Measurements from ENCODE around the gene SNAPIN.

Gene SNAPIN

DNA sequence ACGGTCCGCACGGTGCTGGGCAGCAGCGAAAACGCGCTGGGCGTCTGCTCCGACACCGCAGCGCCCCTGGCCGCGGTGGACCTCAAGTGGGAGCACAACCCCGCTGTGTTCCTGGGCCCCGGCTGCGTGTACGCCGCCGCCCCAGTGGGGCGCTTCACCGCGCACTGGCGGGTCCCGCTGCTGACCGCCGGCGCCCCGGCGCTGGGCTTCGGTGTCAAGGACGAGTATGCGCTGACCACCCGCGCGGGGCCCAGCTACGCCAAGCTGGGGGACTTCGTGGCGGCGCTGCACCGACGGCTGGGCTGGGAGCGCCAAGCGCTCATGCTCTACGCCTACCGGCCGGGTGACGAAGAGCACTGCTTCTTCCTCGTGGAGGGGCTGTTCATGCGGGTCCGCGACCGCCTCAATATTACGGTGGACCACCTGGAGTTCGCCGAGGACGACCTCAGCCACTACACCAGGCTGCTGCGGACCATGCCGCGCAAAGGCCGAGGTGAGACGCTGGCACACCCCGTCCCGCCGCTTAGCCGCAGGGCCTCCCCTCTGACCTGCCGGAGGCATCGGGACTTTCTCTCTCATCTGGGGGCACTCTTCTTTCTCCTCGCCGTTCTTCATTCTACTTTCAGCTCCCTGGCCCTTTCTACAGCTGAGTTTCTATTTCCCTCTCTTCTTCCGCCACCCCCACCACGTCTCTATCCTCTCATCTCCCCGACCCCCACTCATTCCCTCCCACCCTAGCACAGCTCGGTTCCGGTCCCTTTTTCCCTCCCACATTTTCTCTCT lies 21.0 kb downstream of the SNAPIN start:
- peaks cover 62% of the 10 kb centered on the region for H3K27me3 ChIP-seq (ENCODE audit: insufficient read depth, low read length)
- peak overlapping the region; percentile 83 for H2AFZ ChIP-seq (ENCODE audit: low read depth, low read length)
- no peaks in the 10 kb centered on the region for H3K36me3 ChIP-seq (ENCODE audit: insufficient read depth, low read length)
- peaks cover 20% of the 10 kb centered on the region for H3K4me1 ChIP-seq (ENCODE audit: insufficient read depth, low read length)
- no peaks in the 10 kb centered on the region for H3K9me3 ChIP-seq (ENCODE audit: low read length)
- H3K4me3 ChIP-seq (ENCODE audit: low read length): peak overlapping the region; percentile 35

DNA sequence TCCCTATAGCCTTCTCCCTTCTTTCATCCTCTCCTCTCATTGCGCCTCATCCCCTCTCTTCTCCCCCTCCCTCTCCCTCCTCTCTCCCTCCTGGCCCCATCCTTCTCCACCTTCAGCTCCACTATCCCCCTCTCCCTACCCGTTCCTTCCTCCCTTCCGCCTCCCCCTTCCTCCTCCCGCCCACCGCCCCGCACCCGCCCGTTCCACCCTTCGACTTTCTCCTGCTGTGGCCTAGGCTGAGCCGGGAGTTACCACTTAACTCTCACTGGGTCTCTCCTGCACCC lies 21.6 kb downstream of the SNAPIN start:
- H2AFZ ChIP-seq (ENCODE audit: low read depth, low read length): no peak overlapping the region
- no peaks in the 10 kb centered on the region for H3K36me3 ChIP-seq (ENCODE audit: insufficient read depth, low read length)
- peaks cover 20% of the 10 kb centered on the region for H3K4me1 ChIP-seq (ENCODE audit: insufficient read depth, low read length)
- no peaks in the 10 kb centered on the region for H3K9me3 ChIP-seq (ENCODE audit: low read length)
- H3K4me3 ChIP-seq (ENCODE audit: low read length): no peak overlapping the region
- H3K27me3 ChIP-seq (ENCODE audit: insufficient read depth, low read length): peaks cover 67% of the 10 kb centered on the region

DNA sequence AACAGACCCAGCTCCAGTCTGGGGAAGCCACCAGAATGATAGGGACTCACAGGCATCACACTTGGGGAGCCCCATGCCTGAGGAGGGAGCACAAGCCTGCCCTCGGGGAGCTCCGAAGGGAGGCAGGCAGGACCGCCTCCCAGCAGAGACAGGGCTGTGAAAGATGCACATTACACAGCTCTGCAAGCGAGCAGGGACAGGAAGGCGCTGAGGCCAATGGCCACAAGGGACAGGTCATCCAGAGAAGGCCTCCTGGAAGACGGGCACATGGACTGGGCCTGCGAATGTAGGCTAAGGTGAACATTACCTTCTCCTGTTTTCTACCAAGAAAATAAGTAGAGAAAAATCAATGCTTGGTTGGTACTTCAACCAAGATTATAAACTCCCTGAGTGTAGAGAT lies 24.2 kb downstream of the SNAPIN start:
- Histone ChIP-seq H2AFZ (ENCODE audit: low read depth, low read length) (no peak overlapping the region), H3K27me3 (ENCODE audit: insufficient read depth, low read length) (peaks cover 71% of the 10 kb centered on the region), H3K36me3 (ENCODE audit: insufficient read depth, low read length) (no peaks in the 10 kb centered on the region), H3K4me1 (ENCODE audit: insufficient read depth, low read length) (peaks cover 19% of the 10 kb centered on the region), H3K4me3 (ENCODE audit: low read length) (no peak overlapping the region), H3K9me3 (ENCODE audit: low read length) (no peaks in the 10 kb centered on the region)

DNA sequence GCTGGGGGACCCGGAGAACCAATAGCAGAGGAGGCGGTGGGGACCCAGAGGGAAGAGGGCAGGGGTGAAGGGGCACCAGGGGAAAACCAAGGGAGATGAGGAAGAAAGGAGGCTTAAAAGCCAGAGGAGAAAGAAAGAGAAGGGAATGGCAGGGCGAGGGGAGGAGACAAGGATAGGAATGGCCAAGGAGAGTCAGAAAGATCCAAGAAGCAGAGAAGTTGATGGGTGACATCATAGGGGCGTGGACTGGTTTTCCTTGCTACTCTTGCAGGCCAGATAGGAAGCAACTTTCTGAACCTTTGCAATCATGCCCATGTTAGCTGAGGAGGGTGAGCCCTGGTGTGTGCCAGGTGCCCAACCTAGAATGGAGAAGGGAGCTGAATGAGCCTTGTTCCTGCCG lies 25.4 kb downstream of the SNAPIN start:
- Histone ChIP-seq H3K4me3 (ENCODE audit: low read length) (no peak overlapping the region), H2AFZ (ENCODE audit: low read depth, low read length) (no peak overlapping the region), H3K27me3 (ENCODE audit: insufficient read depth, low read length) (peaks cover 60% of the 10 kb centered on the region), H3K36me3 (ENCODE audit: insufficient read depth, low read length) (no peaks in the 10 kb centered on the region), H3K9me3 (ENCODE audit: low read length) (no peaks in the 10 kb centered on the region), H3K4me1 (ENCODE audit: insufficient read depth, low read length) (peaks cover 8% of the 10 kb centered on the region)

DNA sequence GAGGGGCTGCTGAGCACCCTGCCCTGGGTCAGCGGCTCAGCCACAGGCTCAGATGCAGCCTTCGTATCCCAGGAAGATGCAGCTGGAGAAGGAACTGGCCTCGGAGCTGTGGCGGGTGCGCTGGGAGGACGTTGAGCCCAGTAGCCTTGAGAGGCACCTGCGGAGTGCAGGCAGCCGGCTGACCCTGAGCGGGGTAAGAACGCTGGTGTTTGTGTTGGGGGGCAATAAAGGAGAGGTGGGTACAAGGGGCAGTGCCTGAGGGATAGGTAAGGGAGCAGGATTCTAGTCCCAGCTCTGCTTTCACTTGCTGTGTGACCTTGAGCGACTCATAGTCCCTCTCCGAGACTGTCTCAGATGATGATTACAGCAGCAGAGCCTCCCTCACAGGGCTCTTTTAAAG lies 26.4 kb downstream of the SNAPIN start:
- Histone ChIP-seq H3K4me3 (ENCODE audit: low read length) (no peak overlapping the region), H3K9me3 (ENCODE audit: low read length) (no peaks in the 10 kb centered on the region), H2AFZ (ENCODE audit: low read depth, low read length) (no peak overlapping the region), H3K36me3 (ENCODE audit: insufficient read depth, low read length) (no peaks in the 10 kb centered on the region), H3K27me3 (ENCODE audit: insufficient read depth, low read length) (peaks cover 50% of the 10 kb centered on the region), H3K4me1 (ENCODE audit: insufficient read depth, low read length) (no peaks in the 10 kb centered on the region)

DNA sequence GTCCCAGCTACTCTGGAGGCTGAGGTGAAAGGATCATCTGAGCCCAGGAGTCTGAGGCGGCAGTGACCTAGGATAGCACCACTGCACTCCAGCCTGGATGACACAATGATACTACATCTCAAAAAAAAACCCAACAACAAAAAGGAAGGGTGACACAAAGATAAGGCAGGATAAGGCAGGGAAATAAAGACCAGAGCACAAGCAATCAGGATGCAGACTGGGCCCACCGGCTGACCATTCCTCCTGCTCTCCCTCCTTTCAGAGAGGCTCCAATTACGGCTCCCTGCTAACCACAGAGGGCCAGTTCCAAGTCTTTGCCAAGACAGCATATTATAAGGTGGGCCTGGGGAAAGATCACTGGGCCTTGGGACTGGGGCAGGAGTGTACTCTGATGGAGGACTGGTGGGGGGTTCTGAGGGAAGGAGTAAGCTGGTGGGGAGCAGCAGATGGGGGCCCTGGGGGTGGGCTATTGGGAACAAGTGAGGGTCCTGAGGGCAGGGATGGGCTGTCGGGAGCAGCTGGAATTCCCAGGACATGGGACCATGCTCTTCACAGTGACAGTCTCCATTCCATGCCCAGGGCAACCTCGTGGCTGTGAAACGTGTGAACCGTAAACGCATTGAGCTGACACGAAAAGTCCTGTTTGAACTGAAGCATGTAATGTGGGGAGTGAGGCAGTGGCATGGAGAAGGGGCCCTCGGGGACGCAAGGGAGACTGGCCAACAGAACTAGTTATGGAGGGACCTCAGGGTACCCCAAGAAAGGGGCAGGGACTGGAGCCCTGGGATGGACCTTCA lies 27.2 kb downstream of the SNAPIN start:
- Histone ChIP-seq H3K4me1 (ENCODE audit: insufficient read depth, low read length) (no peaks in the 10 kb centered on the region), H2AFZ (ENCODE audit: low read depth, low read length) (no peak overlapping the region), H3K27me3 (ENCODE audit: insufficient read depth, low read length) (peaks cover 41% of the 10 kb centered on the region), H3K36me3 (ENCODE audit: insufficient read depth, low read length) (no peaks in the 10 kb centered on the region), H3K4me3 (ENCODE audit: low read length) (no peak overlapping the region), H3K9me3 (ENCODE audit: low read length) (no peaks in the 10 kb centered on the region)

DNA sequence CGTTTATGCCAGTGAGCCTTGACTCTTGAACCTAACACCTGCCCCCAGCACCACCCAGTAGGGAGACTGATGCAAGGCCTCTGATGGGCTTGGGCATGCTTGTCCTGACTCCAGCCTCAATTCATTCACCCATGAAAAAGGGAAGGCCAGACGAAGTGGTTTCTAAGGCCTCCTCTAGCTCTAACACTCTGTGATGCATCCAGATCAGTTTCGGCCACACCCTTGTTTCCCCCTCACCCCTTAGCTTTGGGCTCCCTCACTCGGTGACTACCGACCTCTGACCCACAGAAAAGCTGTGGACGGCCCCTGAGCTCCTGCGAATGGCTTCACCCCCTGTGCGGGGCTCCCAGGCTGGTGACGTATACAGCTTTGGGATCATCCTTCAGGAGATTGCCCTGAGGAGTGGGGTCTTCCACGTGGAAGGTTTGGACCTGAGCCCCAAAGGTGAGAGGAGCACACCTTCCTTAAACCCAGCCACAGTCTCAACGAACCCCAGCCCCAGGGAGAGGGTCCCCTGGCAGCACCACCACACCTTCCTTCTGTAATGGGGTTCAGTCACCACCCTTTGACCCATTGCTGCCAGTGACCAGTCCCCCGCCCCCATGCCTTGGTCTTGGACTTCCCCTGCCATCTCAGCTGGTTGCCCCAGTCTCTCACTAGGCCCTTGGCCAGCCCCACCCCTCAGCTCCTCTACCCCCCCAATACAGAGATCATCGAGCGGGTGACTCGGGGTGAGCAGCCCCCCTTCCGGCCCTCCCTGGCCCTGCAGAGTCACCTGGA lies 29.0 kb downstream of the SNAPIN start:
- Histone ChIP-seq H2AFZ (ENCODE audit: low read depth, low read length) (no peak overlapping the region), H3K9me3 (ENCODE audit: low read length) (no peaks in the 10 kb centered on the region), H3K4me1 (ENCODE audit: insufficient read depth, low read length) (no peaks in the 10 kb centered on the region), H3K36me3 (ENCODE audit: insufficient read depth, low read length) (no peaks in the 10 kb centered on the region), H3K27me3 (ENCODE audit: insufficient read depth, low read length) (peaks cover 28% of the 10 kb centered on the region), H3K4me3 (ENCODE audit: low read length) (no peak overlapping the region)

DNA sequence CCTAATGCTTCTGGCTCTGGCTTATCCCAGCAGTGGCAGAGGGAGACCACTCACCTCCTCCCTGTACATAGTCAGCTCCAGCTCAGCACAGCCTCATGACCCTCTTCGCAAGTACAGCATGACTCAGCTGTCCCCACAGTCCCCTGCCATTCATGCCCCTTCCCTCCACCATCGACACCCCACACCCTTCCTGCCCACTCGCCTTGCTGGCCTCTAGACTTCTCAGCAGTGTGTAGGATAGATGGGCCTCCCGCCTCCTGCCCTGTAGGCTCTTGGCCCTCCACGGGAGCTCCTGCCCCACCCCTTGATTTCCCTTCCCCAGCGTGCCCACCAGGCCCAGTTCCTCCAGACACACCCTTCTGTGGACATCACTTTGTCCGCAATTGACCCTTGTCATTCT lies 29.8 kb downstream of the SNAPIN start:
- no peaks in the 10 kb centered on the region for H3K4me1 ChIP-seq (ENCODE audit: insufficient read depth, low read length)
- H3K4me3 ChIP-seq (ENCODE audit: low read length): no peak overlapping the region
- peaks cover 25% of the 10 kb centered on the region for H3K27me3 ChIP-seq (ENCODE audit: insufficient read depth, low read length)
- no peak overlapping the region for H2AFZ ChIP-seq (ENCODE audit: low read depth, low read length)
- no peaks in the 10 kb centered on the region for H3K9me3 ChIP-seq (ENCODE audit: low read length)
- H3K36me3 ChIP-seq (ENCODE audit: insufficient read depth, low read length): no peaks in the 10 kb centered on the region

DNA sequence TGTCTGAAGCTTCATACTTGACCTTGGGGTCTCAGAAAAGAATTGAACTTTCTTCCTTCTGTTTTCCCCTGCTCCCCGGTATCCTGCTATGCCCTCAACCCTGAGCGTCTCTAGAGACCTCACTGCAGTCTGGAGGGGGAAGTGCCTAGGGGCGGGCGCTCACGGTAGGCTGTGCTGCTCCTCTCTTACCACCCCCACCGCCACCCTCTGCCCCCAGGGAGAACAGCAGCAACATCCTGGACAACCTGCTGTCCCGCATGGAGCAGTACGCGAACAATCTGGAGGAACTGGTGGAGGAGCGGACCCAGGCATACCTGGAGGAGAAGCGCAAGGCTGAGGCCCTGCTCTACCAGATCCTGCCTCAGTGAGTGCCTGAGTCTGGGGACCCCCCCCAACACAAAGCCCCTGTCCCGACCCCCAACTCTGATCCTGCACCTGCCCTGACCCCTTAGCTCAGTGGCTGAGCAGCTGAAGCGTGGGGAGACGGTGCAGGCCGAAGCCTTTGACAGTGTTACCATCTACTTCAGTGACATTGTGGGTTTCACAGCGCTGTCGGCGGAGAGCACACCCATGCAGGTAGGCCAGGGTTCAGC lies 30.3 kb downstream of the SNAPIN start:
- no peak overlapping the region for H3K4me3 ChIP-seq (ENCODE audit: low read length)
- no peaks in the 10 kb centered on the region for H3K9me3 ChIP-seq (ENCODE audit: low read length)
- no peaks in the 10 kb centered on the region for H3K4me1 ChIP-seq (ENCODE audit: insufficient read depth, low read length)
- no peak overlapping the region for H2AFZ ChIP-seq (ENCODE audit: low read depth, low read length)
- no peaks in the 10 kb centered on the region for H3K36me3 ChIP-seq (ENCODE audit: insufficient read depth, low read length)
- peaks cover 20% of the 10 kb centered on the region for H3K27me3 ChIP-seq (ENCODE audit: insufficient read depth, low read length)

DNA sequence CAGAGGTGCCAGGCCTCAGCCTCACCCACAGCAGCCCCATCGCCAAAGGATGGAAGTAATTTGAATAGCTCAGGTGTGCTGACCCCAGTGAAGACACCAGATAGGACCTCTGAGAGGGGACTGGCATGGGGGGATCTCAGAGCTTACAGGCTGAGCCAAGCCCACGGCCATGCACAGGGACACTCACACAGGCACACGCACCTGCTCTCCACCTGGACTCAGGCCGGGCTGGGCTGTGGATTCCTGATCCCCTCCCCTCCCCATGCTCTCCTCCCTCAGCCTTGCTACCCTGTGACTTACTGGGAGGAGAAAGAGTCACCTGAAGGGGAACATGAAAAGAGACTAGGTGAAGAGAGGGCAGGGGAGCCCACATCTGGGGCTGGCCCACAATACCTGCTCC lies 35.0 kb downstream of the SNAPIN start:
- Histone ChIP-seq H3K27me3 (ENCODE audit: insufficient read depth, low read length) (peaks cover 9% of the 10 kb centered on the region), H3K9me3 (ENCODE audit: low read length) (no peaks in the 10 kb centered on the region), H3K36me3 (ENCODE audit: insufficient read depth, low read length) (no peaks in the 10 kb centered on the region), H3K4me1 (ENCODE audit: insufficient read depth, low read length) (peaks cover 9% of the 10 kb centered on the region), H2AFZ (ENCODE audit: low read depth, low read length) (no peak overlapping the region), H3K4me3 (ENCODE audit: low read length) (no peak overlapping the region)

DNA sequence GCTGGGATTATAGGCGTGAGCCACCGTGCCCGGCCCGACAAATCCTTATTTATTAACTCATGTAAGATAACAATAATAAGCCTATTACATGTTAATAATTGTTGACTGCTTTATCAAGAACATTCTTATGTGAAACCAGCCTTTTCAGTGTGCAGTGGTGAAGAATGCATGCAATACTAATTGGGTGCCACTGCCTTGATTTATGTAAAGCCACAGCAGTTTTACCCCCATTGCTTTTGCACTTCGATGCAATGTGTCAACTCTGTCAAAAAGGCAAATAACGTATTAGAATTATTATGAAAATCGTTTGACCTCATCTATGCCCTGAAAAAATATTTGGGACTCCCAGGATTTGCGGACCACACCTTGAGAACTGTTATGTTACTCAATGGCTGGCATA lies 38.2 kb downstream of the SNAPIN start:
- no peaks in the 10 kb centered on the region for H3K9me3 ChIP-seq (ENCODE audit: low read length)
- H3K4me3 ChIP-seq (ENCODE audit: low read length): no peak overlapping the region
- no peak overlapping the region for H2AFZ ChIP-seq (ENCODE audit: low read depth, low read length)
- no peaks in the 10 kb centered on the region for H3K36me3 ChIP-seq (ENCODE audit: insufficient read depth, low read length)
- H3K27me3 ChIP-seq (ENCODE audit: insufficient read depth, low read length): peaks cover 5% of the 10 kb centered on the region
- H3K4me1 ChIP-seq (ENCODE audit: insufficient read depth, low read length): peaks cover 10% of the 10 kb centered on the region

DNA sequence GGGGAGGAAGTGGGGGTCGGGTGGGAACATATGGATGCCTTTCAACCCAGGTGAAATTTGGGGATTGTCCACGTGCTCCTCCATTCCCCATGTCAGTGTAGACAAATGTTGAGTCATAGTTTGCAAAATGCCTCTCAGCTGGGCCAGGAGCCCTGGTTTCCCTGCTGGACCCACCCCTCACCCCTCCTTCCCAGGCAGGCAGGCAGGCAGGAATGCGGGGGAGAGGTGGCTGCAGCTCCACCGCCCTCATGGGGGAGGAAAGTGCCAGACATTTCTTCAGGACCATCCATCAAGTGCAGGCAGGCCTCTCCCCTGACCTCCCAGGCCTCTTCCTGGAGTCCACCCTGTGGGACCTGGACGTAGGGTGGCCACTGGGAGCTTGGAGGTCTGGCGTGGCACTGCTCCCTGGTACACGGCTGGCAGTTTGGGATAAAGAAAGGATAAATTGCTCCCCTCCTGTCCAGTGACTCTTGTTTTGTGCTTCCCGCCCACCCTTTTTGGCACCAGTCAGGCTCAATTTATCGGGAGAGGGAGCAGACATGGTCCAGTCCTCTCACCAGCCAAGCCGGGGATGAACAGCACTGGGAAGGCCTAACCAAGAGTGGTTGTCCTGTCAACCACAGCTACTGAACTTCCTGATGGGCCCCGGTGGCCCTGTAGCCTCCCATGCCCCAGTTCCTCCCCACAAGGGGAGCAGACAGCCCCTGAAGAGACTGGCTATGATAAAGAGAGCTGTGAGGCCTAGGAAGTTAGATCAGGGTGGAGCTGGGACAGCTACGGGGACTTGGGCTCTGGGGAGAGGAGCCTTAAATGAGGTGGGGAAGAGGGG lies 38.9 kb downstream of the SNAPIN start:
- H3K4me1 ChIP-seq (ENCODE audit: insufficient read depth, low read length): peaks cover 10% of the 10 kb centered on the region
- no peak overlapping the region for H3K4me3 ChIP-seq (ENCODE audit: low read length)
- peaks cover 5% of the 10 kb centered on the region for H3K27me3 ChIP-seq (ENCODE audit: insufficient read depth, low read length)
- H3K36me3 ChIP-seq (ENCODE audit: insufficient read depth, low read length): no peaks in the 10 kb centered on the region
- no peaks in the 10 kb centered on the region for H3K9me3 ChIP-seq (ENCODE audit: low read length)
- H2AFZ ChIP-seq (ENCODE audit: low read depth, low read length): peak overlapping the region; percentile 44
